Activated T-cell treated with anti-CD3 and anti-CD28 coated beads for 48 hours (primary cell): Measurements from ENCODE around the gene NOX3.
"Not testable (repeated sequence)": the region's sequence is repeated elsewhere in the genome, so short reads cannot be mapped to it uniquely, and the experiment has no call there.

Source experiments
- DNase-seq: peaks from one replicate; pipeline ENCODE4 v3.0.0-alpha.2; 2020; ENCODE audit warnings: low read depth

Gene NOX3

DNA sequence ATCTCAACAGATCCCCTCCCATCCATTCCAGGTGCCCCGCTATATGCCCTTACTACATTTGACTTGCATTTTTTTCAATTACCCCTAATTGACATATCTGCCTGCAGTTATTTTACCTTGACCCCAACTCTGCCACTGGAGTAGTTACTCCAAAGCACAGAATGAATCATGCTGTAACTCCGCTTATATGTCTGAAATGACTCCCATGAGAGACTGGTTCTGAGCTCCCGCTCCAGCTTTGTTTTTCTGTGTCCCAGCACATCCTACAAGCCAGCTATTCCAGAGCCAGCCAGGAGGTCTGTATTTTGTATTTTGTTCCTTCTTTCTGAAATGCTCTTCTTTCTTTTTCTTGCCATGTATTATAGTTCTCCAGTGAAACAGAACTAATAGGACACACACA lies 10.9 kb upstream of the NOX3 start:
- DNase-seq = no peak

DNA sequence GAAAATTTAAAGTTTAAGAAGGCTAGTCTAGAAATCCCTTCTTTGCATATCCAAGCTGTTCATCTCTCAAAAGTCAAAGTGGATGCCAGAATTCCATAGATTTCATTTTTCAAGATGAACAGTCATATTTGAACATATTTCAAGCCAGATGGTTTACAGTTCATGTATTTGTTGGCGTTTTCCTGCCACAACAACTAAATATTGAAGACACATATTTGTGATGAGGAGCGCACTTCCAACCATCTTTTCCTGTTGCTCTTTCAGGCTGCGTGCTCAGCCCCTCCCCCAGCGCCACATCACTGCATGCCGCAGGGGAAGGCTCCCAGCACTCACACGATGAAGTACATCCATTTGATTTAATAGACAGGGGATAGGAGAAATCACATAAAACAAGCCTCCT lies 5.9 kb upstream of the NOX3 start:
- DNase-seq = no peak

DNA sequence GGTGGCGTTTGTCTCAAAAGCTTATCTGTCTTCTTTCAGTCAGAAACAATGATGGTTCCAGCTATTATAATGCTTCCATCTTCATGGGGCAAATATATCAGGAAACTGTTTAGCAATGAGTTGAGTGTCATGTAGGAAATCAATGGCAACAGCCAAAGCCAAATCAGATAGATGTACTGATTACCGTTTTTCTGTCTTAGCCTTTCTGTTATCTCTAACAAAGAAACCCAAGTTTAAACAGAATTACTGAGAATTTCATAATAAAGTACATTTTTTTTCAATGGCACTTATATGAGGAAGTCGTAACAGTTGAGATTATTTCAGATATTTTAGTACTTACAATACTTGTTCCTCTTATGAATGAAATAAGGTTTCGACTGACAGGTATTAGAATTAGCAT lies 1.2 kb downstream of the NOX3 start:
- no peak for DNase-seq

DNA sequence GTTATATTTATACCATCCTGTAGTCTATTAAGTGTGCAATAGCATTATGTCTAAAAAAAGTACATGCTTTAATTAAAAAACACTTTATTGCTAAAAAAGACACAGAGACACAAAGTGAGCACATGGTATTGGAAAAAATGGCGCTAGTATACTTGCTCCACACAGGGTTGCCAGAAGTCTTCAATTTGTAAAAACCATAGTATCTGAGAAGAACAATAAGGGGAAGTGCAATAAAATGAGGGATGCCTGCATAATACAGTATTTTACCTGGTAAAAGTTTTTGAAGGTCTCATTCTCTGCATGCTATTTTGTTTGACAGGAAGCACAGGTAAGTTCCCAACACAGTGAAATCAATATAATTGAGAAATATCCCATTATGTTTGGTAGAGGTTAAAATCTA lies 1.6 kb downstream of the NOX3 start:
- DNase-seq = no peak

DNA sequence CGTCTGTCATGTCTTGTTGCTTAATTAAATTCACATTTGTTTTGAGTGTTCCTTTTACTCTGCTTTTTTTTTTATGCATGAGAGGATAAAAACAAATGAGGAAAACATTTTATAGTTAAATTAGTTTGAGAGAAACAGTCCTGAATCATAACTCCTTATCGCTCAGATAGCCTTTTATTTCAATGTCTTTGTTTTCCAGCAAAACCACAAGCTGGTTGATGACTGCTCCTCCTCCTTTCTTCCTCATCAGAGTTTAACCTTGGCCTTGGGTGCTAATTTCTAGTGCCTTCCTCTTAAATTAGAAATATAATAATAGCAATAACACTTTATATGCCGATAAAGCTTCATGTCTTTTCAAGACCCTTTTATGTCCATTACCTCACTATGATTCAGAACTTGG lies 3.1 kb downstream of the NOX3 start:
- DNase-seq = no peak

DNA sequence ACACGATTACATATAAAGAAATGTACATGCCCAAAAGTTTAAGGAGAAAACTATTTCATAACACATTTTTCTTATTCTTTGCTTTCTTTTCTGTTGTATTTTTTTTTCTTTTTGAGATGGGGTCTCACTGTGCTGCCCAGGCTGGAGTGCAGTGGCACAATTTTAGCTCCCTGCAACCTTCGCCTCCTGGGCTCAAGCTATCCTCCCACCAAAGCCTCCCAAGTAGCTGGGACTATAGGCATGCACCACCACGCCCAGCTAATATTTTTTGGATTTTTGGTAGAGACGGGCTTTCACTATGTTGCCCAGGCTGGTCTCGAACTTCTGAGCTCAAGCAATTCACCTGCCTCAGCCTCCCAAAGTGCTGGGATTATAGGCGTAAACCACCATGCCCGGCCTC lies 4.1 kb downstream of the NOX3 start:
- not testable (repeated sequence) for DNase-seq

DNA sequence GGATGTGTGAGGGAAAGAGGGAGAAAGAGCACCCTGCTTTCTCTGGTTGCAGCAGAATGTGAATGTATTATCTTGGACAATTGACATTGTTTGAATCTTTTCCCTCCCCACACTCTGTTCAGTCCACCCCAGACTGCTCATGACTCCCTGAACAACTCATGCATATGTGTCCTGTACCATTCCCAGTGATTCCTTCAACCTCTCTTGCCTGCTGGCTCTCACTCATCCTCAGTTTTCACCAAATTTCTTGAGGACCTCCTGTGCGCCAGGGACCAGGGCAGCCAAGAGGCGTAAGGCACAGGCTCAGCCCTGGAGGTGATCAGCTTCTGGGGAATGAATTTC lies 5.4 kb downstream of the NOX3 start:
- no peak for DNase-seq

DNA sequence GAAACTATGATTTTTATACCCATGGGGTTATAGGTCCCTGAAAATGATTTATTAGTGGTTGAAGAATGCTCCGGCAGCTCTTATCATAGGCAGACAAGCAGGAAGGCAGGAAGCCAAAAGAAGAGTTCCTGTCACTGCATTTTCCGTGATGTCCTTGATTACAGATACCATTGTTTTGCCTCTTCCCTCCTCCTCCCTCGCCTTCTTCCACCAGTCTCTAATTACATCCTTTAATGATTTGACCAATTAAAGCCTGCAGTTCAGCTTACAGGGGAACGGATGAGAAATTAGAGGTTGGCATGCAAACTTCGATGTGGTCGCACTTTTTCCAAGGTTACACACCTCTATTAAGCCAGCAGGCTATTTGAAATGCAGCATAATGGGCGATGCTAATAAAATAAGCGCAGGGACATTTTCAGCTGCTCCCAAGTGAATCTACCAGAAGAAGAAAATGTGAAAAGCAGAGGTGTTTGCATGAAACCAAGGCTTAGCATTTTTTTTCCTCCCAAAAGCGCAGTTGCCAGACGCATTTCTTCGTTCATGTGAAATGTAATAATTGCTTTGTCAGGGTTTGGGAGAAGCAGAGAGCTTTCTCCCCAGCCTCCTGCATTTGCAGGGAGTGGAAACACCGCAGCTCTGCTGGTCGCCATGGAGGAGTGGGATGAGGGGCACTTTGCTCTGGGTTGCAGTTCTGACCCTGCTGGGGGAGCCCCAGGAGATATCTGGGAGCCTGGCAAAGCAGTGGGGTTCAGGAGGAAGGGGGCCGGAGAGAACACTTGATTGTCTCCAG lies 6.0 kb downstream of the NOX3 start:
- DNase-seq = no peak

DNA sequence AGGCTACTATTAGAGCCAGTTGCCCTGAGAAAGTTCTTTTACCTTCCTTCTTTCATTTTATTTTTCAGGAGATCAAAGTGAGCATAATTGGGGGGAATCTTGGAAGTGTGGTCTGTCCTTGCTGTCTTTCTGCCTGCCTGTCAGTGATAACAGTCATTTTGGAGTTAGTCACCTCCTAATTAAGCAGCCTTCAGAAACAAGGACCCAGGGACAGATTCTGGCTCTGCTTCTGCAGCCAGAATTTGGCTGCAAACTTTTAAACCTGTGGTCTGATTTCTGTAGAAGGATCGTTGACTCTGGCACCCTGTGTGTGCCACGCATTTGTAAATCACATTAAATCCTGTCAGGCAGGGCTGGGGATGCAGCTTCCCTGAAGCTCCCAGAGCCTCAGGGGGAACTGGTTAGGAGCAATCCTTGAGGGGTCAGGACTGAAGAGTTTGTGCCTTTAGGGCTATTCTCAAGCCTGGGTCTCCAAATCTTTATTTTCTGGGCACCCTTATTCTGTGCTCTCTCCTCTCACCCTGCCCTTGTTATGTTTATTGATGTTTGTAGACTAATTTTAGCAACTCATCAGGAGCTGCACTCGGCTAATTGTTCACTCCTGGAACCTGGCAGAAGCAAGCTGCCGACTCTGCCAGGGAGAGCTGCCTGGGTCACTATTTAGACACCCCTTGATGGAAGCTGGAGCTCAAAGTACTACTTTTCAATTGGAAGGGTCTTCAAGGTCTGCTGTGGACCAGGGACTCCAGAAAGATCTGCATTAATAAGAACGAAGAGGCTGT lies 6.8 kb downstream of the NOX3 start:
- no peak for DNase-seq

DNA sequence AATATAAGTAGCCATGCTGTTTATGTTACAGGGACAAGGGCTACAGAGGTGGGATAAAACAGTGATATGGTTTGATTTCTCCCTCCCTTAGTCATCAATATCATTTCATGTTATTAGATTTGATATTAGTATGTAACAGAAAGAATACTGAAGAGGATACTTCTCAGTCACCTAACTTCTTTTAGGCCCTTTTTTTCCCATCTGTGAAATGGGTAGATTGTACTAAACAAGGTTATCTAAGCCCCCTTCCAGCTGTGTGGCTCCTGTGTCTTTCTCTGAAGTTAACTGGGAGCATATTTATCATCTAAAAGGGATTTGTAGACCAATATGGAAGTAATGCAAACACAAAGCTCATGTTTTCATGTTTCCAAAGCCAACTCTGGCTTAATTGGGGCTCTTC lies 7.7 kb downstream of the NOX3 start:
- DNase-seq = no peak

DNA sequence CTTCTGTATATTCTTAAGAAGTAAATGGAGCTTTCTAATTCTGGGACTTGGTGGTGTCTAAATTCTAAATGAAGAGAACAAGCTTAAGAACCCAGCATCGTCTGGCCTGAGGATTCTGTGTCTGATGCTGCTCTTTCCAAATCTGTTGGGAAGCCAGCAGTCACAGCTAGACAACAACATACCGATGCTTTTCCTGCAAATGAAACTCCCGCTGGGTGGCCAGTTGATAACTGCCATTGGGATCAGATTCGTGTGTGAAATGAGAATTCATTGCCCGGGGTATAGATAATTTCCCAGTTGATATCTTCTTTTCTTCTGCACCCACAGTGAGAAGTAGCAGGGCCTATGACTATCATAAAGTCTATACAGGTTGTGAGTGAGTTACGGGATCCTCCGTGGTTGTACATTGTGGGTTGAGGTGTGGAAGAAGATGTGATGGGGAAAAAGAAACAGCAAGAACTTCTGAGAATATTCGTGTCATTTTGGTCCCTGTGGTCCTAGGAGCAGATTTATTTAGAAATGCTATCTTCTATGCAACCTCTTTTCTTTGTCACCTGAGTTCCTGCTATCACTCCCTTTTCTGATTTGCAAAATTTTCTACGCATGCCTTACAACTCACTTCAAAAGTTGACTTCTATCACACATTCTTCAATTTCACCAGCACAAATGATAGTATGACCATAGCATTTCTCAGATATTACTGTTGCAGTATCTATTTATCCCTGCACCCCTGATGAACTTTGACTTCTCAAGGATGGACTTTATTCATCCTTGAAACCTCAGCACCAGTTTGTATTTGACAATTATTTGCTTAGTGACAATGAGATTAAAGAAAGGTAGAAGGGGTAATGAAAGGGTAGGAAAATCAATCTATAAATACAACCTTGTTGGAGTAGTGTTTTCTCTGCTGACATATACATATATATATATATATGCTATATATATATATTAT lies 10.4 kb downstream of the NOX3 start:
- no peak for DNase-seq

DNA sequence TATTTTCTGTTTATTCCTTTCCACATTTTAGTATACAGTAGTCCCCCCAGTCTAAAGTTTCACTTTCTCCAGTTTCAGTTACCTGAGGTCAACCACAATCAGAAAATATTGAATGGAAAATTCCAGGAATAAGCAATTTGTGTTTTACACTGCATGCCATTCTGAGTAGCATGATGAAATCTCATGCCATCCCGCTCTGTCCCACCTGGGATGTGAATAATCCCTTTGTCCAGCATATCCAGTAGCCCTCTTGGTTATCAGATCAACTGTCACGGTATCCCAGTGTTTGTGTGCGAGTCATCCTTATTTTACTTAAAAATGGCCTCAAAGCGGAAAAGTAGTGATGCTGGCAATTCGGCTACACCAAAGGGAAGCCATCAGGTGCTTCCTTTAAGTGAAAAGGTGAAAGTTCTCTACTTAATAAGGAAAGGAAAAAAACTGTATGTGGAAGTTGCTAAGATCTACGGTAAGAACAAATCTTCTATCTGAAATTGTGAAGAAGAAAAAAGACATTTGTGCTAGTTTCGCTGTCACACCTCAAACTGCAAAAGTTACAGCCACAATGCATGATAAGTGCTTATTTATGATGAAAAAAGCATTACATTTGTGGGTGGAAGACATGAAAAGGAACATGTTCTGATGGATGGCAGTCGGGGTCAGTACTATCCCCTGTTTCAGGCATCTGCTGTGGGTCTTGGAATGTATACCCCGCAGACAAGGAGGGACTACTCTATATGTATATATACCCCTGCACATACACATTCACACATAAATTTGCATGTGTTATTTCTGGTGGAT lies 11.3 kb downstream of the NOX3 start:
- DNase-seq = no peak

DNA sequence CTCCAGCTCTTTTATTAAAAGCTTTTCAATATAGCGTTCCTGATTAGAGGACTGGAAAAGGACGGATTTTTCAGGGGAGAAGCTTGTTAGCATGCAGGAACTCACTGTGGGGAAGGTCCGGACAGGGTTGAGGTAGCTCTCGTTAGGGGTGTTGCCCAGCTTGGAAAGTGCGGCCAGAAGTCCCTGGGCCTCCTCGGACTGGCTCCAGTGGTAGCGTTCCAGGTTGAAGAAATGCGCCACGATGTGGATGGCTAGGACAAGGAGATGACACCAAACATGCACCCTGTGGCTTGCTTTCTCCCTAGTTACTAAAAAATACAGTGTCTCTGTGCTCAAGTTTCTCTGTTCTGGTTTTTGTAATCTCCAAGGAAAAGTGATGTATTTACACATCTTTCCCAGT lies 12.5 kb downstream of the NOX3 start:
- DNase-seq = no peak

DNA sequence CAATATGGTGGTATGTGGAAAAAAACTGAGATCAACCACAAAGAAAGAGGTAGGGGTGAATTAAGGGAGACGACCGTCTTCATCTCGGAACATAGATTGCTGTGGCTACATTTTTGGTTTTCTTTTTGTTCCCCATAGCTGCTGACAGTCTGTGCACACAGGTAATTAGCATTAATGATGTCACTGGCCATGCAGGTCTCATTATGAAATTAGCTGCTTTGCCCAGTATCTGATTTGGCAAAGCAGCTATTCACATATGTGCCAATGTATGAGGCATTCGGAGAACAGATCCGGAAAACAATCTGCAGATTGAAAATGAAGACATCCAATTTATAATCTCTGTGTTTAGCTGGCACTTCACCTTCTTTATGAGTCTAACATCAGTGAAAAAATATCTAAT lies 13.1 kb downstream of the NOX3 start:
- DNase-seq = no peak

DNA sequence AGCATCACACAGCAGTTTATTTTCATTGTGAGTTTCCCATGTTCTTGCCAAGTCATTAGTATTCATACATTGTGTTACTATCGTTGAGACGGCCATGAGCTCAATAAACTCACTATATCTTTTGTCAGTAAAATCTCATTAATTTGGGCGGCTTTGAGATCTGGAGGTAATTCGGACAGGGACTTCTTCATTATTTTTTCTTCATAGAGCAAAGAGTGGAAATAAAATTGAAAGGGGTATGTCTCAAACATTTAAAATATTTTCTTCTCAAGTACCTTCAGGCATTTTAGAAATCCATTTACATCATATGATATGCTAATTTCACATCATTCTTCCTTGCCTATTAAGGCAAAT lies 14.6 kb downstream of the NOX3 start:
- DNase-seq = no peak

DNA sequence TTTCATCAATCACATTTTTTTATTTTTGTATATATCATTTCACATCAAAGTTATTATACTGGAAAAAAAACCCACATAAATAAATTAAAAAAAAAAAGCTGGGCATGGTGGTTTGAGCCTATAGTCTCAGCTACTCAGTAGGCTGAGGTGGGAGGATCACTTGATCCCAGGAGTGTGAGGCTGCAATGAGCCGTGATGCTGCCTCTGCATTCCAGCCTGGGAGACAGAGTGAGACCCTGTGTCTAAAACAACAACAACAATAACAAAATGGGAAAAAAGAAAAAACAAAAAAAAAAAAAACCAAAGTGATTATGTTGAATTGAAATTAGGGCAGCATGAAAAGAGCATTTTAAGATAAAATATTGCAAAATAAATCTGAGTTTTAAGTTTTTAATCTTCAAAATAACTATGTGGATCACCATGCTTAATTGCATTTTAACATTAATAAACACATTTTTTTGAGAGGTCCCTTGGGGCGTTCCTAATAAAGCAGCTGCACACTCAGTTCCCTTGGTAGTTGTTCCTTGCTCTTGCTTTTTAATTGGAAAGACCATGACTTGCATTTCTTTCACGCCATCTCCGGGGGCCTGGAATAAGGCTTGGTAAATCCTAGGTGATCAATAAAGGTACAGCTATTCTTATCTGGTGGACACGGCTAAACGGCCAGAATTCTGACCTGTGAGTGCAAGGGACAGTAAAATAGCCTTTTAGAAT lies 15.1 kb downstream of the NOX3 start:
- no peak for DNase-seq

DNA sequence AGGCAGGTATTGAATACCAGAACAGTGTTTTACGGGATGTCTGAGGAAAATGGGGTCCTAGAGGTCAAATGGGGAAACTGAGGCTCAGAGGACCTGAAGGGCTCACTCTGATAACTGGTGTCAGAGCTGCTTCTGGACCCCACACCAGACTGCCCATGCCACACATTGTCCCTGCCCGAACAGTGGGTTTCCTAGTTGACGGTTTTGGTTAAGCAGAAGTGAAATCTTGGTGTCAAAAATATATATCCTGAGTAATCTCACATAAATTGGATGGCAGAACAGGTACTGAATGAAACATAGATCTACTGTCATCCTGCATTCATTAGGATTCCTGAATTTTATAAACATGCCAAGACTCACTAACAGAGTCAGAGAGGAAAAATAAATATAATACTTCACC lies 16.3 kb downstream of the NOX3 start:
- no peak for DNase-seq

DNA sequence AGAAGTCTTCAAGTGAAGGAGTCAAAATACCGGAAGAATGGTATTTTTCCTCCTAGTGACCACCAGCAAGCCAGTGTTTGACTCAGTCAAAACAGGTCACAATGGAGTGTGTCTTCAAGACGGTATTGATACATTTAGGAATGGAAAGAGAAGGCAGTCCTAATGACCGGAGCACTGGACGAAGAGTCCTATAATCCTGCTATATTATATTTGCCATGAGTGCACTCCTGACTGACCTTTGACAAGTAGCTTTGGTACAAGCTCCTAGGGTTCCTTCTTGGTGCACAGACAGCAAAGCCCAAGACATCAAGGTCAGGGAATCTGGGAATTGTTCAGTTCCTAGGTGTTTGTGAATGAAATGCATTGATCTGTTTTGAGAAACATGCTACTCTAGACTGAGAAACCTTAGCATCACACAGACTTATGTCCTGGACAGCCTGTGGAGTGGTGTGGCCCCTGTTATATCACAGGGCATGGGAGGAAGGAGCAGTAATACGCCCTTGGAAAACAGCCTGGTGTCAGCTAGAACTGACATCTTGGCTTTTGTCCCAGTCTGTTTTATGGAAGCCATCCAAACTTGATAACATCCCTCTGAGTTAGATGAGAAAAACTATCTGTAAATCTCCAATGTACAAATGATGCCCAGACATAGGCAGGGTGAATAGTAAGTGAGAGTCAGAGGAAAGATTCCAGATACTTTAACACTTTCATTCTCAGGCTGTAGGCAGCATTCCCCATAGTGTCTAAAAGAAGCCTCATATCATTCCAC lies 18.5 kb downstream of the NOX3 start:
- no peak for DNase-seq

DNA sequence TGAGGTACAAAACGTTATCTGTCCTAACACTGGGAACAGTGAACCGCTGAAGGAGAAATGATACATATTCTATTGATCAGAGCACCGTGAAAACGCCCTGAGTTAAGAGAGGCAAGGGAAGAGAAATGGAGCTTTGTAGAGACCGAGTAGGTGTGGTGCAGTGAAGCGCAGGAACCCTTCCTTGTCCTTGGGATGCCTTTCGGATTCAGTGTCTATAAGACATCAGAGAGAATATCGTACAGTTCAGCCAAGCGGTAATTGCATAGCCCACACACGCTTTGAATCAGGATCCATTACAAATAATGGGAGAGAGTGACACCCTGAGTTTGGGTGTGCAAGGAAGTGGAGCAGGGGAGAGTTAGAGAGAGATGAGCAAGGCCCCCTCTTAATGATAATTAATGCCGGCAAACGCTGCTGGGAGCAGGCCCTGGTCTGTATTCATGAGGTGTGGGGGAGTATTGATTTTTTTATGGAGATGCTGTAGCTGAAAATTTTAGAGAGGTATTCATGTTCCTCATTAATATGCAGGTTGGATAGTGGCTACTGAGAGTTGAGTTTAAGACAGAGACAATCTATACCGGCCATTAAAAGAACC lies 20.7 kb downstream of the NOX3 start:
- no peak for DNase-seq

DNA sequence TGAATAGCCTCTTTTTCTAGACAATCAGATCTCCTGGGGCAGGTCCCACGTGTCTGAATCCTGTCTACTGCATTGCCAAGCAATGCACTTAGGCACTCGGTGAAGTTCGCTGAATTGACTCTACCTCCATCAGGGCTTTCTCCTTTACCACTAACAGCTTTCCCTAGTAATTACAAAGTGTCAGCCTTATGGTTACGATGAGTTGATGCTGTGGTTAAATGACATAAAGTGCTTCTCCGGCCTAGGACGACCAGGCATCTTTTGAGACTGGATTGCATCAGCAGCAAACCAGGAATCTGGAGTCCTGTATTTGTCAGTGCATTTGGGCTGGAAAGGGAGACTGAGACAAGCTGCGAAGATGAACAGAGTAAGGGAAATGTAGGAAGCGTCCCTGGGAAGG lies 21.5 kb downstream of the NOX3 start:
- DNase-seq = no peak
